ENCODE results near the gene NOVA2.

DNA sequence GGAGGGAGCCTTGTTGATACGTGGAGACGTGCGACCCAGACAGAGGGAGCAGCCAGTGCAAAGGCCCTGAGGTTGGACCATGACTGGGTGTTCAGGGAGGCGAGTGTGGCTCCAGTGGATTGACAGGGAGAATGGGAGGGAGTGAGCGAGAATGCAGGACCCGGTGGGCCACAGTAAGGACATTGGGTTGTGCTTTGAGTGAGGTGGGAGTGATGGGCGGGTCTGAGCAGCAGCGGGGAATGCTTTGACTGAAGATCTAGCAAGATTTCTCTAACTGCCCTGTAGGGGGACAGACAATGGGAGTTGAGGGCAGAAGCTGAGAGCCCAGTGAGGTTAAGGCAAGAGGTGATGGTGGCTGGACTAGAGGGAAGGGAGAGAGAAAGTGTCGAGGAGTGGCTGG, 51.4 kb downstream of the NOVA2 start:
- TF ChIP-seq, protein P1, sequence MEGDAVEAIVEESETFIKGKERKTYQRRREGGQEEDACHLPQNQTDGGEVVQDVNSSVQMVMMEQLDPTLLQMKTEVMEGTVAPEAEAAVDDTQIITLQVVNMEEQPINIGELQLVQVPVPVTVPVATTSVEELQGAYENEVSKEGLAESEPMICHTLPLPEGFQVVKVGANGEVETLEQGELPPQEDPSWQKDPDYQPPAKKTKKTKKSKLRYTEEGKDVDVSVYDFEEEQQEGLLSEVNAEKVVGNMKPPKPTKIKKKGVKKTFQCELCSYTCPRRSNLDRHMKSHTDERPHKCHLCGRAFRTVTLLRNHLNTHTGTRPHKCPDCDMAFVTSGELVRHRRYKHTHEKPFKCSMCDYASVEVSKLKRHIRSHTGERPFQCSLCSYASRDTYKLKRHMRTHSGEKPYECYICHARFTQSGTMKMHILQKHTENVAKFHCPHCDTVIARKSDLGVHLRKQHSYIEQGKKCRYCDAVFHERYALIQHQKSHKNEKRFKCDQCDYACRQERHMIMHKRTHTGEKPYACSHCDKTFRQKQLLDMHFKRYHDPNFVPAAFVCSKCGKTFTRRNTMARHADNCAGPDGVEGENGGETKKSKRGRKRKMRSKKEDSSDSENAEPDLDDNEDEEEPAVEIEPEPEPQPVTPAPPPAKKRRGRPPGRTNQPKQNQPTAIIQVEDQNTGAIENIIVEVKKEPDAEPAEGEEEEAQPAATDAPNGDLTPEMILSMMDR (IDR thresholded peaks at IDR 0.05; ENCODE audit: low read length) = peak; percentile 7; the same call in 1 of the 2 replicates
- TF ChIP-seq EZH2phosphoT487 (IDR thresholded peaks at IDR 0.05; ENCODE audit: low read length) (no peak), EZH2 (optimal IDR thresholded peaks at IDR 0.05; ENCODE audit: low read depth, low read length) (no peak)
